ENCODE results near the gene DBN1. TPM values are rescaled to one million over a fixed set of nuclear protein-coding genes. Genes with fewer than 3 reads are reported as not detected.

Gene DBN1
- total RNA-seq, 1 donor from 2014 or later: 21.8 TPM

GRCh38 chr5:177495243-177496060 is 22.0 kb upstream of the DBN1 start:
- Histone ChIP-seq H3K4me3 (peak overlapping the region; percentile 96), H3K9me3 (replicated peaks) (no peaks in the 10 kb centered on the region), H3K27me3 (ENCODE audit: low read depth) (no peaks in the 10 kb centered on the region), H3K27ac (replicated peaks) (peak overlapping the region; percentile 95), H3K36me3 (peaks cover 26% of the 10 kb centered on the region), H3K4me1 (peaks cover 81% of the 10 kb centered on the region)
- TF ChIP-seq CTCF (IDR thresholded peaks at IDR 0.05; ENCODE audit: borderline replicate concordance): no peak
- DNase-seq: peak; percentile 60
- intact Hi-C loops (cut with micrococcal nuclease): no loop called here

- intact Hi-C loops (cut with micrococcal nuclease): no loop called here
Measured at GRCh38 chr5:177494346-177495195, 21.1 kb upstream of the DBN1 start.

GRCh38 chr5:177493795-177494345 is 20.4 kb upstream of the DBN1 start:
- Histone ChIP-seq H3K27me3 (ENCODE audit: low read depth) (peaks cover 4% of the 10 kb centered on the region), H3K36me3 (peaks cover 42% of the 10 kb centered on the region), H3K9me3 (replicated peaks) (no peaks in the 10 kb centered on the region), H3K4me3 (no peak overlapping the region), H3K4me1 (peaks cover 72% of the 10 kb centered on the region), H3K27ac (replicated peaks) (peak overlapping the region; percentile 95)
- TF ChIP-seq CTCF (IDR thresholded peaks at IDR 0.05; ENCODE audit: borderline replicate concordance): no peak
- intact Hi-C loops (cut with micrococcal nuclease): no loop called here
- no peak for DNase-seq

More at GRCh38 chr5:177494346-177495195, 21.1 kb upstream of the DBN1 start:
- peak; percentile 29 for TF ChIP-seq CTCF (IDR thresholded peaks at IDR 0.05; ENCODE audit: borderline replicate concordance)
- Histone ChIP-seq H3K27ac (replicated peaks) (peak overlapping the region; percentile 95), H3K36me3 (peaks cover 35% of the 10 kb centered on the region), H3K4me1 (peaks cover 72% of the 10 kb centered on the region), H3K9me3 (replicated peaks) (no peaks in the 10 kb centered on the region), H3K27me3 (ENCODE audit: low read depth) (no peaks in the 10 kb centered on the region), H3K4me3 (peak overlapping the region; percentile 96)
- peak; percentile 60 for DNase-seq

- H3K4me3 ChIP-seq: no peak overlapping the region
- peaks cover 9% of the 10 kb centered on the region for H3K27me3 ChIP-seq (ENCODE audit: low read depth)
- peaks cover 61% of the 10 kb centered on the region for H3K4me1 ChIP-seq
- no peak for DNase-seq
- peaks cover 52% of the 10 kb centered on the region for H3K36me3 ChIP-seq
- no peak overlapping the region for H3K27ac ChIP-seq (replicated peaks)
- intact Hi-C loops (cut with micrococcal nuclease): no loop called here
- TF ChIP-seq CTCF (IDR thresholded peaks at IDR 0.05; ENCODE audit: borderline replicate concordance): no peak
- no peaks in the 10 kb centered on the region for H3K9me3 ChIP-seq (replicated peaks)
Measured at GRCh38 chr5:177492841-177493240, 19.4 kb upstream of the DBN1 start.

- peaks cover 16% of the 10 kb centered on the region for H3K27me3 ChIP-seq (ENCODE audit: low read depth)
- peaks cover 57% of the 10 kb centered on the region for H3K4me1 ChIP-seq
- DNase-seq: no peak
- H3K27ac ChIP-seq (replicated peaks): no peak overlapping the region
- intact Hi-C loops (cut with micrococcal nuclease): no loop called here
- H3K4me3 ChIP-seq: no peak overlapping the region
- H3K36me3 ChIP-seq: peaks cover 59% of the 10 kb centered on the region
- H3K9me3 ChIP-seq (replicated peaks): no peaks in the 10 kb centered on the region
- TF ChIP-seq CTCF (IDR thresholded peaks at IDR 0.05; ENCODE audit: borderline replicate concordance): no peak
Measured at GRCh38 chr5:177491983-177492746, 18.7 kb upstream of the DBN1 start.
